CD4-positive, alpha-beta T cell (primary cell): Measurements from ENCODE around the gene PTCD2. TPM values are rescaled to one million over a fixed set of nuclear protein-coding genes. Genes with fewer than 3 reads are reported as not detected.

ENCODE experiments used
- ATAC-seq: fragments of 200-7000 bp; cut with Tn5 transposase; one replicate; pipeline ENCODE4 v1.10.0; 2022; ENCODE audit warnings: mild to moderate bottlenecking; ENCODE audit not compliant: poor library complexity
- CTCF ChIA-PET: fragments of 350-600 bp; sonication (Branson Sonifier 250); formaldehyde crosslinking; loops from one replicate; lab custom pipeline; 2021; ENCODE audit warnings: antibody characterized with exemption, inconsistent platforms; lab: Charles Lee
- POLR2A ChIA-PET: fragments of 350-600 bp; sonication (Branson Sonifier 250); formaldehyde crosslinking; loops from one replicate; lab custom pipeline; 2021; ENCODE audit warnings: antibody characterized with exemption, inconsistent platforms; lab: Charles Lee
- DNase-seq, 14 experiments: peaks; one replicate each; pipeline ENCODE4 v3.0.0-alpha.2; 2013 to 2020; ENCODE audit warnings: mixed read lengths in 2 of 14
- H3K27ac ChIP-seq, 2 donors: one replicate each; pipeline versions ENCODE4 v1.5.1 to v1.7.0; 2013; ENCODE audit warnings: low read length in 2 of 2, low read depth in 1 of 2, mild to moderate bottlenecking in 1 of 2
- H3K27me3 ChIP-seq, 2 experiments: 1 replicate in 1 of 2; 2 replicates in 1 of 2; pipeline versions ENCODE4 v1.6.1 to v1.7.0; 2013; ENCODE audit warnings: low read length in 2 of 2, control low read depth in 1 of 2, mild to moderate bottlenecking in 1 of 2, moderate library complexity in 1 of 2; ENCODE audit not compliant: insufficient read depth in 2 of 2, control insufficient read depth in 1 of 2
- H3K36me3 ChIP-seq: one replicate; pipeline ENCODE4 v1.6.1; 2013; ENCODE audit warnings: low read length, control low read depth; ENCODE audit not compliant: insufficient read depth
- H3K4me1 ChIP-seq: one replicate; pipeline ENCODE4 v1.6.1; 2013; ENCODE audit warnings: low read length, control low read depth; ENCODE audit not compliant: insufficient read depth
- H3K4me3 ChIP-seq: one replicate; pipeline ENCODE4 v1.5.1; 2013; ENCODE audit warnings: mild to moderate bottlenecking, low read length, moderate library complexity
- H3K9me3 ChIP-seq, 2 experiments: 1 replicate in 1 of 2; 2 replicates in 1 of 2; pipeline versions ENCODE4 v1.6.1 to v1.7.0; 2013; ENCODE audit warnings: low read length in 2 of 2, mild to moderate bottlenecking in 2 of 2, control low read depth in 1 of 2, moderate library complexity in 1 of 2; ENCODE audit not compliant: control insufficient read depth in 1 of 2, insufficient read depth in 1 of 2
- H3K27ac Mint-ChIP-seq: one replicate; pipeline ENCODE4 v1.8.0; 2020; ENCODE audit warnings: mixed read lengths
- H3K27me3 Mint-ChIP-seq: one replicate; pipeline ENCODE4 v1.8.0; 2021; ENCODE audit warnings: mixed read lengths
- H3K36me3 Mint-ChIP-seq: one replicate; pipeline ENCODE4 v1.8.0; 2021; ENCODE audit warnings: low read depth, mixed read lengths
- H3K4me1 Mint-ChIP-seq: one replicate; pipeline ENCODE4 v1.8.0; 2021; ENCODE audit warnings: low read depth, mixed read lengths
- H3K4me3 Mint-ChIP-seq: one replicate; pipeline ENCODE4 v1.8.0; 2020; ENCODE audit warnings: mild to moderate bottlenecking, mixed read lengths
- H3K9me3 Mint-ChIP-seq: one replicate; pipeline ENCODE4 v1.8.0; 2020; ENCODE audit warnings: mixed read lengths
- intact Hi-C, 2 experiments: fragments of 100-400 bp; cut with DNase I in 1 of 2; cut with micrococcal nuclease in 1 of 2; formaldehyde crosslinking; loops; one replicate each; pipeline versions ENCODE4 v1.15.1 to v1.9.0; 2023 to 2025; cut with DNase I, micrococcal nuclease
- total RNA-seq, 174 experiments: library from RNA in 2 of 174; stranded (reverse) in 2 of 174; gene quantifications; one replicate each; pipeline ENCODE4 v1.2.3 and lab custom pipeline; 2021 to 2026
- TF ChIP-seq, protein P1 (sequence below): fragments of 200-600 bp; IDR thresholded peaks from one replicate; pipeline ENCODE4 v1.8.0; 2022; ENCODE audit warnings: antibody characterized with exemption, mild to moderate bottlenecking

The PTCD2 gene
- total RNA-seq, 2 experiments from 2014 or later: 2.9 to 3.3 TPM

DNA sequence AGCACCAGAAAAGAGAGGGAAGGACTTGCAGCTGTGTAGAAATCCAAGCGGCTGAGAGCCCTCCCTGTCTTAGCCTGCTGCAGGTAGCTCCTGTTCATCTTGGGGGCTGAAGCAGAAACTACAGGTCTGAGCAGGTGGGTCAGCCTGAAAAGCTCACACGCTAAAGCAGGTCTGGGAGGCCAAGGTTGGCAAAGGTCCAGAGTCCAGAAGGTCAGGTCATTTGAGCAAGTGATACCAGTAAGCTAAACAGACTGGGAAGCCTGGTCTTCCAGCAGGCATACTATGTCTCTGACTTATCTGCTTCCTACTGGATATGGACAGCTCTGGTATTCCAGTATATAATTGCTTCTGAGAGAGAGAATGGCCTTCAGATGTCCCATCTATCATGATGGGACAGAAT, 26.2 kb downstream of the PTCD2 start:
- H3K27me3 ChIP-seq: no peaks in the 10 kb centered on the region
- Mint-ChIP-seq H3K4me3 (no peak overlapping the region), H3K27ac (no peak overlapping the region), H3K27me3 (no peaks in the 10 kb centered on the region), H3K4me1 (peaks cover 9% of the 10 kb centered on the region), H3K36me3 (peaks cover 50% of the 10 kb centered on the region), H3K9me3 (no peaks in the 10 kb centered on the region)
- H3K9me3 ChIP-seq: no peaks in the 10 kb centered on the region
- ChIA-PET POLR2A (no interaction called here), CTCF (no interaction called here)
- H3K36me3 ChIP-seq: peaks cover 21% of the 10 kb centered on the region
- H3K4me3 ChIP-seq: no peak overlapping the region
- intact Hi-C loops: no loop called here
- TF ChIP-seq, protein P1, sequence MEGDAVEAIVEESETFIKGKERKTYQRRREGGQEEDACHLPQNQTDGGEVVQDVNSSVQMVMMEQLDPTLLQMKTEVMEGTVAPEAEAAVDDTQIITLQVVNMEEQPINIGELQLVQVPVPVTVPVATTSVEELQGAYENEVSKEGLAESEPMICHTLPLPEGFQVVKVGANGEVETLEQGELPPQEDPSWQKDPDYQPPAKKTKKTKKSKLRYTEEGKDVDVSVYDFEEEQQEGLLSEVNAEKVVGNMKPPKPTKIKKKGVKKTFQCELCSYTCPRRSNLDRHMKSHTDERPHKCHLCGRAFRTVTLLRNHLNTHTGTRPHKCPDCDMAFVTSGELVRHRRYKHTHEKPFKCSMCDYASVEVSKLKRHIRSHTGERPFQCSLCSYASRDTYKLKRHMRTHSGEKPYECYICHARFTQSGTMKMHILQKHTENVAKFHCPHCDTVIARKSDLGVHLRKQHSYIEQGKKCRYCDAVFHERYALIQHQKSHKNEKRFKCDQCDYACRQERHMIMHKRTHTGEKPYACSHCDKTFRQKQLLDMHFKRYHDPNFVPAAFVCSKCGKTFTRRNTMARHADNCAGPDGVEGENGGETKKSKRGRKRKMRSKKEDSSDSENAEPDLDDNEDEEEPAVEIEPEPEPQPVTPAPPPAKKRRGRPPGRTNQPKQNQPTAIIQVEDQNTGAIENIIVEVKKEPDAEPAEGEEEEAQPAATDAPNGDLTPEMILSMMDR: no peak
- H3K27ac ChIP-seq: no peak overlapping the region
- no peak for DNase-seq
- no peak for ATAC-seq
- no peaks in the 10 kb centered on the region for H3K4me1 ChIP-seq

DNA sequence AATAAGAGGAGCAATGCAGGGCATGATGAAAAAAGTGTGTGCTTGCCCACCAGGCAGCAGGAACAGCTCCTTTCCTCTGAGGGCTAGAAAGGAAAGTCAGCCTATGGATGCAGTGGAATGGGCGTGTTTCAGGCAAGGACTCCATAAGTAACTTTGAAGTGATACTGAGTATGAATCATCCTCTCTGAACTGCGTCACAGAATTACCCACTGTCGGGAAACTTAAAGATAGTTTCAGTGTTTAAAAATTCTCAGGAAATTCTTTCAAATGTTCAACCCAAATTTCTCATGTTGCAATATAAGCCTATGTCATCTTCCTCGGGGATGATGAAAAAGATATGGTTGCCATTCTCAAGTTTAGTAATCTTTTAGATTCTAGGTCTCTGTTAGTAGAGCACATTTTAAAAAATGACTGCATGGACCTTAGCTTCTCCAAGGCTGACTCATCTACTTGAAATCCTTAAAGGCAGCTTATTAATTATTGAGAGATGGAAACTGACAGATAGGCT, 27.7 kb downstream of the PTCD2 start:
- H3K27me3 Mint-ChIP-seq: no peaks in the 10 kb centered on the region
- no peak overlapping the region for H3K27ac Mint-ChIP-seq
- H3K4me1 Mint-ChIP-seq: peaks cover 9% of the 10 kb centered on the region
- intact Hi-C loops: no loop called here
- no peaks in the 10 kb centered on the region for H3K9me3 Mint-ChIP-seq
- Histone ChIP-seq H3K4me3 (no peak overlapping the region), H3K9me3 (no peaks in the 10 kb centered on the region), H3K36me3 (peaks cover 13% of the 10 kb centered on the region), H3K27ac (no peak overlapping the region), H3K4me1 (no peaks in the 10 kb centered on the region), H3K27me3 (no peaks in the 10 kb centered on the region)
- ATAC-seq: no peak
- no peak overlapping the region for H3K4me3 Mint-ChIP-seq
- DNase-seq: peak in 2 of 14 experiments; percentile 9 to 29
- POLR2A ChIA-PET: no interaction called here
- H3K36me3 Mint-ChIP-seq: peaks cover 51% of the 10 kb centered on the region
- CTCF ChIA-PET: no interaction called here
- TF ChIP-seq, protein P1: no peak

DNA sequence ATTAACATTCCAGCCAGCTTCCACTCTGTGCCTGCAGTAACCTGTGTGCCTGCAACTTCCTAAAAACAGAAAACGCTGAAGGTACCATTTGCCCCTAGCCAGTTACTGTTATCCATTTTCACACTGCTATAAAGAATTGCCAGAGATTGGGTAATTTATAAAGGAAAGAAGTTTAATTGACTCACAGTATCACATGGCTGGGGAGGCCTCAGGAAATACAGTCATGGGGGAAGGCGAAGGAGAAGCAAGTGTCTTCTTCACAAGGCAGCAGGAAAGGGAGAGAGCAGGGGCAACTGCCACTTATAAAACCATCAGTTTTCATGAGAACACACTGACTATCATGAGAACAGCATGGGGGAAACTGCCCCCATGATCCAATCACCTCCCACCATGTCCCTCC, 31.2 kb downstream of the PTCD2 start:
- Histone ChIP-seq H3K4me1 (no peaks in the 10 kb centered on the region), H3K36me3 (no peaks in the 10 kb centered on the region), H3K27me3 (no peaks in the 10 kb centered on the region), H3K4me3 (no peak overlapping the region), H3K27ac (no peak overlapping the region), H3K9me3 (no peaks in the 10 kb centered on the region)
- Mint-ChIP-seq H3K36me3 (peaks cover 27% of the 10 kb centered on the region), H3K4me3 (no peak overlapping the region), H3K27ac (no peak overlapping the region), H3K4me1 (peaks cover 9% of the 10 kb centered on the region), H3K9me3 (no peaks in the 10 kb centered on the region), H3K27me3 (no peaks in the 10 kb centered on the region)
- peak in 2 of 14 experiments; percentile 4 to 10 for DNase-seq
- ATAC-seq: no peak
- intact Hi-C loops: no loop called here
- ChIA-PET CTCF (no interaction called here), POLR2A (no interaction called here)
- TF ChIP-seq, protein P1: no peak
